Karpas-422 (cell line): ENCODE measurements around the gene MED22. TPM values are rescaled to one million over a fixed set of nuclear protein-coding genes. Genes with fewer than 3 reads are reported as not detected.
"Not testable (repeated sequence)": the region's sequence is repeated elsewhere in the genome, so short reads cannot be mapped to it uniquely, and the experiment has no call there.

Experiments
- DNase-seq: peaks from one replicate; pipeline ENCODE4 v3.0.0-alpha.2; 2015
- H2AFZ ChIP-seq: fragments of 200-600 bp; sonication (generic); 2 replicates; pipeline ENCODE4 v1.6.1; 2014; ENCODE audit warnings: antibody characterized with exemption, low read length, mixed read lengths
- H3K27ac ChIP-seq: fragments of 200-600 bp; sonication (generic); 2 replicates; pipeline ENCODE4 v1.5.1; 2014; ENCODE audit warnings: mild to moderate bottlenecking, low read length, moderate library complexity
- H3K27me3 ChIP-seq: fragments of 200-600 bp; sonication (generic); 2 replicates; pipeline ENCODE4 v1.6.1; 2014; ENCODE audit warnings: low read length, mixed read lengths
- H3K36me3 ChIP-seq: fragments of 200-600 bp; sonication (generic); 2 replicates; pipeline ENCODE4 v1.6.1; 2014; ENCODE audit warnings: low read length, mixed read lengths; ENCODE audit not compliant: insufficient read depth
- H3K4me1 ChIP-seq: fragments of 200-600 bp; sonication (generic); 2 replicates; pipeline ENCODE4 v1.6.1; 2014; ENCODE audit warnings: mild to moderate bottlenecking, low read length, mixed read lengths
- H3K4me2 ChIP-seq: fragments of 200-600 bp; sonication (generic); 2 replicates; pipeline ENCODE4 v1.6.1; 2014; ENCODE audit warnings: low read length, low read depth, mild to moderate bottlenecking; ENCODE audit not compliant: poor library complexity, severe bottlenecking
- H3K4me3 ChIP-seq: fragments of 200-600 bp; sonication (generic); 2 replicates; pipeline ENCODE4 v1.5.1; 2014; ENCODE audit warnings: mild to moderate bottlenecking, antibody characterized with exemption, low read length, mixed read lengths
- H3K79me2 ChIP-seq: fragments of 200-600 bp; sonication (generic); 2 replicates; pipeline ENCODE4 v1.6.1; 2014; ENCODE audit warnings: mild to moderate bottlenecking, low read length, mixed read lengths
- H3K9ac ChIP-seq: fragments of 200-600 bp; sonication (generic); 2 replicates; pipeline ENCODE4 v1.6.0; 2014; ENCODE audit warnings: low read length
- H3K9me2 ChIP-seq: fragments of 200-600 bp; sonication (generic), shearing (Covaris generic); replicated peaks from 2 replicates; pipeline ENCODE4 v1.6.0; 2014; ENCODE audit warnings: mild to moderate bottlenecking, low read length, moderate library complexity; ENCODE audit not compliant: insufficient read depth
- H3K9me3 ChIP-seq: fragments of 300-700, 200-600 bp; sonication (generic); 2 replicates; pipeline ENCODE4 v1.6.1; 2014; ENCODE audit warnings: low read length, mixed read lengths
- H4K20me1 ChIP-seq: fragments of 200-600 bp; sonication (generic); 2 replicates; pipeline ENCODE4 v1.6.1; 2014; ENCODE audit warnings: mild to moderate bottlenecking, antibody characterized with exemption, low read length, low read depth; ENCODE audit not compliant: insufficient read depth
- total RNA-seq: library from RNA; depleted of rRNA; stranded (reverse); fragments of >200 nt; shearing (Covaris generic); gene quantifications from 2 replicates; pipeline ENCODE4 v1.2.3, GENCODE V29; 2014; ENCODE audit warnings: low replicate concordance; rRNA removed

Gene MED22
- total RNA-seq = 13.6 and 30.6 TPM in 2 replicates

DNA sequence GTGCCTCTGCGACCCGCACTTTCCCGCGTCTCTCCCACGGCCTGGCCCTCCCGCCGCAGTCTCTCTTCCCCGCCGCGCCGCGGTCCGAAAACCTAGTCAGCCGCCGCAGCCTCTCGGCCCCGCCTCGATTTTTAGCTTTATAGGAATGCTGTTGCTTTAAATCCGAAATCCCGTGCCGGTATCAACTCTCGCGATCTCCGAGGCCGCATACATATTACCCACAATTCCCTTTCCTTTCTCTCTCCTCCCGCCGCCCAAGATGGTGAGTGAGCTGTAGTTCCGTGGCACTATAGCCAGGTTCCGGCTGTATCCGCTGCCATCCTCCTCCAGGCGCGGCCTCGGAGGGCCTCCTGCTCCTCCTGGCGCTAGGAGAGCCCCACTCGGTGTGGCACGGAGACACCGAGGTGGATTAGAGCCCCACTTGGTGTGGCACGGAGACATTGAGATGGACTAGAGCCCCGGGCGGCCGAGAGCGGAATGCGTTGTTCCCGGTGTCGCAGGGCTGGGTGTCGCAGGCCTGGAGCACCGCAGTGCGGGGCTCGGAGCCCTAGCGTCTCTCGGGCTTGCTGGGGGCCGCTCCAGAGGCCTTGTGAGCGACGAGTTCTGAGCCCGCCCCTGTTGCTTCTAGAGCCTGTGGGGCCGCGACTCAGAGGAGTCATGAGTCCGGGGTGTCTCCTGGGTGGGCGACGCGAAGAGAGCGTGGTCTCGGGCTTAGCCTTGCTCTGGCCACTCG, at the start of gene MED22, which contains the start of gene RPL7A:
TSS of gene MED22 (minus strand) at position 147 of the 733 bp plus-strand sequence. CDS start 1,469 bp downstream, outside the sequence.
TSS of gene RPL7A (plus strand) at position 234 of the 733 bp plus-strand sequence. CDS start at position 260, 26 bp downstream.
- Histone ChIP-seq H3K4me2 (peak within 1 kb of the TSS; percentile 93), H4K20me1 (peaks cover 29% of the 10 kb centered on the region), H3K36me3 (peaks cover 41% of the 10 kb centered on the region), H3K9me2 (no peaks in the 10 kb centered on the region), H3K27ac (peak within 1 kb of the TSS; percentile 97), H3K4me3 (peak within 1 kb of the TSS; percentile 100), H3K27me3 (no peaks in the 10 kb centered on the region), H3K79me2 (peaks cover 51% of the 10 kb centered on the region), H3K9ac (peak within 1 kb of the TSS; percentile 95), H2AFZ (no peak within 1 kb of the TSS), H3K9me3 (no peaks in the 10 kb centered on the region), H3K4me1 (peaks cover 36% of the 10 kb centered on the region)
- peak; percentile 98 for DNase-seq

DNA sequence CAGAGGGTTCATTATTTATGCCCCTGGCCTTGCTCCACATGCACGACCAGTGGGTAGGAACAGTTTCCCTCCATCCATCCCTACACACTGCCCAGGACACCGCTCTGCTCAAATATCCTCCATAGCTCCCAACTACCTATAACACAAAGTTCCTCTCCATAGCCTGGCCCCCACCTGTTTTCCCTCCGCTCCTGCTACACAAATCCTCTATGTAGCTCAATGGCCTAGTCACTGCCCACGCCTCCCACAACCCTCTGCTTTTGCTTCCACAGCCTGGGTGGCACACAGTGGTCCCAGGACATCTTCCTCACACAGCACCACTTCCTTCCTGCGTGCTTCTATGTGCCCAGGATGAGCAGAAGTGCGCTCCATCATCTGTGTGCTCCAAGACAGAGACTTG, 49.4 kb upstream of the MED22 start:
- no peaks in the 10 kb centered on the region for H3K27me3 ChIP-seq
- no peaks in the 10 kb centered on the region for H3K36me3 ChIP-seq
- no peak overlapping the region for H3K27ac ChIP-seq
- H2AFZ ChIP-seq = no peak overlapping the region
- DNase-seq = no peak
- H4K20me1 ChIP-seq = no peaks in the 10 kb centered on the region
- no peaks in the 10 kb centered on the region for H3K9me2 ChIP-seq
- no peaks in the 10 kb centered on the region for H3K79me2 ChIP-seq
- H3K4me1 ChIP-seq = no peaks in the 10 kb centered on the region
- no peaks in the 10 kb centered on the region for H3K9me3 ChIP-seq
- H3K4me3 ChIP-seq = no peak overlapping the region
- H3K4me2 ChIP-seq = no peak overlapping the region
- no peak overlapping the region for H3K9ac ChIP-seq

GRCh38 chr9:133396952-133397351, 49.0 kb upstream of the MED22 start:
- H3K27me3 ChIP-seq = no peaks in the 10 kb centered on the region
- peak; percentile 53 for DNase-seq
- no peaks in the 10 kb centered on the region for H4K20me1 ChIP-seq
- no peaks in the 10 kb centered on the region for H3K4me1 ChIP-seq
- H3K4me3 ChIP-seq = no peak overlapping the region
- H3K9me3 ChIP-seq = no peaks in the 10 kb centered on the region
- H2AFZ ChIP-seq = no peak overlapping the region
- no peak overlapping the region for H3K27ac ChIP-seq
- H3K9me2 ChIP-seq = no peaks in the 10 kb centered on the region
- H3K79me2 ChIP-seq = no peaks in the 10 kb centered on the region
- H3K36me3 ChIP-seq = no peaks in the 10 kb centered on the region
- no peak overlapping the region for H3K4me2 ChIP-seq
- H3K9ac ChIP-seq = no peak overlapping the region

DNA sequence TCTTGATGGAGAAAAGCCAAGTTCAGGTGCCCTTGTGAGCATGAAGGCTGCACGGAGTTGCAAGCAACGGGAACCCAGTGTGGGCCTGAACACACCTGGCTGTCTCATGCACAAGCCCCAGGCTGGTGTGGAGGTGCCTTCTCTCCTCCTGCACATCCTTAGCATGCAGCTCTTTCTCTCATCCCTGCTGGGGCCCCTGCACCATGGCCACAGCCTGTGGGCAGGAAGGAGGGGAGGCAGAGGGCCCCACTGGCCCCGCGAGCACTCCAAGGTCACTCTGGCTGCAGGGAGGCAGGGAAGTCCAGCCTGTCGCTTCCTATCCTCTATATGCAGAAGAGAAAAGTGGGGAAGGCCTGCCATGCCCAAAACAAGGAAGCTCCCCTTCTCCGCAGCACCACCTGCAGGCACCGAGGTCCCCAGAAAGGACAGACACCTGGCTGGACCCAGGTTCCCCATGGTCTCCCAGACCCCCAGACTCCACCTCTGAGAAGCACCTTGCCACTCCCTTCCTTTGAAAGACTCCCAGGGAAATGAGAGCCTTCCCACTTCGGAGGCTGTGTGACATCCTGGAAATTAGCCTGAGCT, 46.8 kb upstream of the MED22 start:
- H3K9me3 ChIP-seq = no peaks in the 10 kb centered on the region
- no peak overlapping the region for H3K4me2 ChIP-seq
- H3K9ac ChIP-seq = no peak overlapping the region
- no peak overlapping the region for H3K27ac ChIP-seq
- no peaks in the 10 kb centered on the region for H3K36me3 ChIP-seq
- H3K27me3 ChIP-seq = no peaks in the 10 kb centered on the region
- H3K9me2 ChIP-seq = no peaks in the 10 kb centered on the region
- H2AFZ ChIP-seq = no peak overlapping the region
- no peaks in the 10 kb centered on the region for H4K20me1 ChIP-seq
- no peak overlapping the region for H3K4me3 ChIP-seq
- DNase-seq = no peak
- no peaks in the 10 kb centered on the region for H3K79me2 ChIP-seq
- H3K4me1 ChIP-seq = no peaks in the 10 kb centered on the region

GRCh38 chr9:133393399-133393798, 45.5 kb upstream of the MED22 start:
- no peaks in the 10 kb centered on the region for H4K20me1 ChIP-seq
- no peak for DNase-seq
- H3K27me3 ChIP-seq = no peaks in the 10 kb centered on the region
- H3K9ac ChIP-seq = no peak overlapping the region
- no peak overlapping the region for H2AFZ ChIP-seq
- no peak overlapping the region for H3K4me2 ChIP-seq
- no peaks in the 10 kb centered on the region for H3K79me2 ChIP-seq
- no peaks in the 10 kb centered on the region for H3K4me1 ChIP-seq
- no peak overlapping the region for H3K4me3 ChIP-seq
- no peaks in the 10 kb centered on the region for H3K36me3 ChIP-seq
- no peak overlapping the region for H3K27ac ChIP-seq
- no peaks in the 10 kb centered on the region for H3K9me2 ChIP-seq
- H3K9me3 ChIP-seq = no peaks in the 10 kb centered on the region

DNA sequence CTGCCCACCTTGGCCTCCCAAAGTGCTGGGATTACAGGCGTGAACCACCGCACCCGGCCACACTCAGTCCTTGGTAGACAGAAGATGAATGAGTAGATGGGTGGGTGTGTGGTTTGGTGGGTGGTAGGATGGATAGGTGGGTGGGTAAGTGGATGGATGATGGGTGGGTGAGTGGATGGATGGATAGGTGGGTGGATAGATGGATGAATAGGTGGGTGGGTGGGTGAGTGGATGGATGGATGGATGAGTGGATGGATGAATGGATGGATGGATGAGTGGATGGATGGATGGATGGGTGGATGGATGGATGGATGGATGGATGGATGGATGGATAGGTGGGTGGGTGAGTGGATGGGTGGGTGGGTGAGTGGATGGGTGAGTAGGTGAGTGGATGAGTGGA, 44.4 kb upstream of the MED22 start:
- not testable (repeated sequence) for H3K9ac ChIP-seq, H3K27me3 ChIP-seq, H3K79me2 ChIP-seq, H3K4me3 ChIP-seq, DNase-seq, H3K9me2 ChIP-seq, H3K4me2 ChIP-seq, H4K20me1 ChIP-seq, H2AFZ ChIP-seq, H3K27ac ChIP-seq, H3K9me3 ChIP-seq, H3K4me1 ChIP-seq, H3K36me3 ChIP-seq

DNA sequence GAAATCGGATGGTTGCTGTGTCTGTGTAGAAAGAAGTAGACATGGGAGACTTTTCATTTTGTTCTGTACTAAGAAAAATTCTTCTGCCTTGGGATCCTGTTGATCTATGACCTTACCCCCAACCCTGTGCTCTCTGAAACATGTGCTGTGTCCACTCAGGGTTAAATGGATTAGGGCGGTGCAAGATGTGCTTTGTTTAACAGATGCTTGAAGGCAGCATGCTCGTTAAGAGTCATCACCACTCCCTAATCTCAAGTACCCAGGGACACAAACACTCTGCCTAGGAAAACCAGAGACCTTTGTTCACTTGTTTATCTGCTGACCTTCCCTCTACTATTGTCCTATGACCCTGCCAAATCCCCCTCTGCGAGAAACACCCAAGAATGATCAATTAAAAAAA, 43.5 kb upstream of the MED22 start:
- not testable (repeated sequence) for H3K9ac ChIP-seq, H3K4me2 ChIP-seq

DNA sequence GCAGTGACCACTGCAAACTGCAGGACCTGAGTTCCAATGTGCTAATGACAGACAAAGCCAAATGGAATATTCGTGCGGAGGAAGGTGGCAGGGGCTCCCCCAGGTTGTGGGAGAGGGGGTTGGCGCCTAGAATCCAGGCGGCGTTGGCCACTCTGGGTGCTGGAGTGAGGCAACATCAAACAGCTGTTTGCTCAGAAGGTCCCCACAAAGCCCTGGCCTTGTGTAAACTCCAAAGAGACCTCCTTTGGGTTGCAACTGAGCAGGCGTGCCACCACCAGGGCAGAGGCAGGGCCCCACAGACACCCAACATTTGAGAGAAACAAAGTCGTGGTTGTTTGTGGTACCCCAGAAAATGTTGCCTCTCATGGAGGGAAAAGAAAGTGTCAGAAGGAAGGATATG, 42.8 kb upstream of the MED22 start:
- Histone ChIP-seq H3K4me2 (no peak overlapping the region), H3K36me3 (no peaks in the 10 kb centered on the region)

More for the DNA sequence above, 43.5 kb upstream of the MED22 start:
- not testable (repeated sequence) for H4K20me1 ChIP-seq, H3K9me3 ChIP-seq, H2AFZ ChIP-seq, H3K27me3 ChIP-seq, H3K27ac ChIP-seq, H3K4me3 ChIP-seq, H3K4me1 ChIP-seq, DNase-seq, H3K36me3 ChIP-seq, H3K79me2 ChIP-seq, H3K9me2 ChIP-seq

More for the DNA sequence above, 42.8 kb upstream of the MED22 start:
- Histone ChIP-seq H3K9me2 (no peaks in the 10 kb centered on the region), H4K20me1 (no peaks in the 10 kb centered on the region), H3K9me3 (no peaks in the 10 kb centered on the region), H3K27ac (no peak overlapping the region), H3K9ac (no peak overlapping the region), H3K4me3 (no peak overlapping the region), H3K79me2 (no peaks in the 10 kb centered on the region), H3K4me1 (no peaks in the 10 kb centered on the region), H2AFZ (no peak overlapping the region), H3K27me3 (no peaks in the 10 kb centered on the region)
- DNase-seq = no peak
